Activated CD8-positive, alpha-beta memory T cell treated with anti-CD3 and anti-CD28 coated beads, Interleukin-2, amount 50 U/mL, for 48 hours (primary cell): Measurements from ENCODE around the gene COL23A1.
A peak's percentile ranks its signal among the peaks of the same experiment; 100 is the strongest.

Source experiments
- DNase-seq: peaks from one replicate; pipeline ENCODE4 v3.0.0-alpha.2; 2020

Gene COL23A1

DNA sequence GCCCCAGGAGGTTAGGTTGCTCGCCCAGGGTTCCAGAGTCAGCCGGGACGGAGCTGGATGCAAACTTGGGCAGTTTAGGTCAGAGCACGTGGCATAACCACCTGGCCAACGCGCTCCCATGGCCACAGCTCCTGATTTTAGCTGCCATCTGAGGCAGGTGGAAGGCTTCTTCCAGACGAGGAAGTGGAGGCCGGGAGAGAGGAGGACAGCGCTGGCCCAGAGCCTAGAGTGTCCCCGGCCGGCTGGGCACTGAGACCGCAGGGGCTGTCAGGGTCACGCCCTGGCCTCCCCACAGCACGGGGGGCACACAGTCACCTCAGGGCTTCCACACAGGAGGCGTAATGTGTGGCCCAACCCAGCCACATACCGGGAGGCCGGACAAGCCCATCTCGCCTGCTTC, 341.4 kb downstream of the COL23A1 start:
- no peak for DNase-seq

DNA sequence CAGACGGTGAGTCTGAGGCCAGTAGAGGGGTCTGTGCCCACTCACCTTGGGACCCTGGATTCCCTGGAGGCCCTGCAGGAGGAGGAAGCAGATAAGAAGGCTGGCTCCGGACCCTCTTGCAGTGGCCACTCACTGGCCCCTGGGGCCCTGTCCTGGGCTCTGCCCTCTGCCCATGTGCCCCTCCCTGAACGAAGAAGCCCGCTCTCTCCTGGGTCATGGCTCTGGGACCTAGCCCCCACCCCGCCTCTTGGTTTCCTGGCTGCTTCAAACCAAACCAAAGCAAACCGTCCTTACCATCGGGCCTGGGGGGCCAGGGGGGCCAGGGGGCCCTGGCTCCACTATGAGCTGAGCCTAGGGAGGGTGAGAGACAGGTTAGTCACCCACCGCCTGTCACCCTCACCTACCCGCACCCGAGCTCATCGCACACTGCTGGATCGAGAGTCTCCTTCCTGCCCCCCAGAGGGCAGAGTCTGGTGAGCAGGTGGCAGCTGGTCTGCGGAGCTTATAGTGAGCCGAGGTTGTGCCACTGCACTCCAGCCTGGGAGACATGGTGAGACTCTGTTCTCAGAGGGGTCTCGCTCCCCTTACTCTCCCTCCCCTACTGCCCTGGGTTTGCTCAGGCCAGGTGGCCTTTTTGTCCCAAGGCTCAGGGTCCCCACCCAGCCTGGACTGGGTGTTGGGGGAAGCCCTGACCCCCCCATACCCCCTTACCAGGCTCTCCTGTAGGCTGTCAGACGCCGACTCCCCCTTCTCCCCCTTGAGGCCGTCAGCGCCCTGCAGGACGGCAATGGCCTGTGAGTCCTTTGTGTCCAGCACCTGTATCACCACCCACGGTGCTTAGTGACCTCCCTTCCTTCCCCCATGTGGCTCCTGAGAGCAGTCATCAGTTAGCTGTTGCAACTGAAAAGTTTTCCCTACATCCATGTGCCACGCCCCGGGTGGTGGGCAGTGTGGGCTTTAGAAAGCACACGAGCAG, 342.4 kb downstream of the COL23A1 start:
- no peak for DNase-seq

- peak; percentile 45 for DNase-seq
These were observed 343.4 kb downstream of the COL23A1 start for GRCh38 chr5:178246624-178247279.

- no peak for DNase-seq
These were observed 344.8 kb downstream of the COL23A1 start for GRCh38 chr5:178245389-178245788.

GRCh38 chr5:178244576-178244975, 345.6 kb downstream of the COL23A1 start:
- DNase-seq = no peak

DNA sequence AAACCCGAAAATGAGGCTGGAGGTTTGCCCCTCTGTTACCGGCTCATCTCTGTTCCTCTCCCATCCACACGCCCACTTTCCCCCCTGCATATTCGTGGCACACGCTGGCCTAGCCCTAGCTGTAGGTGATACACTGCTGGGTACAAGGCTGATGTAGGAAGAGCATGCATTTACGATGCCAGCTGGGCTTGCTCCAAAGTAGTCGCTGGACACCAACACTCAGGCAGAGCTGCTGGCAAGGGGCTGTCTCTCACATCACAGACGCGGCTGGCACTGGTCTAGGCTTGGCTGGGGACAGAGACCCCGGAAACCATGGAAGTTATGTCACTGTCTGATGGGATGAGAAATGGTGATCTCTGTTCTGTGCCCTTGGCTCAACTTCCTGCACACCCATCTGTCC, 347.8 kb downstream of the COL23A1 start:
- no peak for DNase-seq

- DNase-seq = no peak
These were observed 348.4 kb downstream of the COL23A1 start for GRCh38 chr5:178241688-178242231.

GRCh38 chr5:178241231-178241663, 348.9 kb downstream of the COL23A1 start:
- DNase-seq = no peak

- no peak for DNase-seq
These were observed 349.4 kb downstream of the COL23A1 start for GRCh38 chr5:178240766-178241165.

- DNase-seq = peak; percentile 60
These were observed 349.9 kb downstream of the COL23A1 start for GRCh38 chr5:178240341-178240741.

DNA sequence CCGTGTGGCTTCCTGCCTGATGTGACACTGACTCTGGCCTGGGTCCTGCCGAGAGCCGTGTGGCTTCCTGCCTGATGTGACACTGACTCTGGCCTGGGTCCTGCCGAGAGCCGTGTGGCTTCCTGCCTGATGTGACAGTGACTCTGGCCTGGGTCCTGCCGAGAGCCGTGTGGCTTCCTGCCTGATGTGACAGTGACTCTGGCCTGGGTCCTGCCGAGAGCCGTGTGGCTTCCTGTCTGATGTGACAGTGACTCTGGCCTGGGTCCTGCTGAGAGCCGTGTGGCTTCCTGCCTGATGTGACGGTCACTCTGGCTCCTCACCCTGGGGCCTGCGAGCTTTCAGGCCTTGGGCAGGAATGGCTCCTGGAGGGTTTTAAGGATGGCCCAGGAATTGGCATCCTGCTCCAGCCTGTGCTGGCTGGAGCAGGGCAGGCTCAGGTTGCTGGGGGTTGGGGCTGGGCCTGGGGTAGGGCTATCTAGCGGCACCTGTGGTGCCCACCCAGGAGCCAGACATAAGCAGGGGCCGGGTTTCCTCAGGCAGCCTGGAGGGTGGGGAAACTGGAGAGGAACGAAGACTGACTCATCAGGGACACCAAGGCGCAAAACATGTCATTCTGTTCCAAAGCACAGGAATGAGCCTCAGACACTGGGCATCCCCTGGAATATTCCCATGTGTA, 350.4 kb downstream of the COL23A1 start:
- peak; percentile 70 for DNase-seq

DNA sequence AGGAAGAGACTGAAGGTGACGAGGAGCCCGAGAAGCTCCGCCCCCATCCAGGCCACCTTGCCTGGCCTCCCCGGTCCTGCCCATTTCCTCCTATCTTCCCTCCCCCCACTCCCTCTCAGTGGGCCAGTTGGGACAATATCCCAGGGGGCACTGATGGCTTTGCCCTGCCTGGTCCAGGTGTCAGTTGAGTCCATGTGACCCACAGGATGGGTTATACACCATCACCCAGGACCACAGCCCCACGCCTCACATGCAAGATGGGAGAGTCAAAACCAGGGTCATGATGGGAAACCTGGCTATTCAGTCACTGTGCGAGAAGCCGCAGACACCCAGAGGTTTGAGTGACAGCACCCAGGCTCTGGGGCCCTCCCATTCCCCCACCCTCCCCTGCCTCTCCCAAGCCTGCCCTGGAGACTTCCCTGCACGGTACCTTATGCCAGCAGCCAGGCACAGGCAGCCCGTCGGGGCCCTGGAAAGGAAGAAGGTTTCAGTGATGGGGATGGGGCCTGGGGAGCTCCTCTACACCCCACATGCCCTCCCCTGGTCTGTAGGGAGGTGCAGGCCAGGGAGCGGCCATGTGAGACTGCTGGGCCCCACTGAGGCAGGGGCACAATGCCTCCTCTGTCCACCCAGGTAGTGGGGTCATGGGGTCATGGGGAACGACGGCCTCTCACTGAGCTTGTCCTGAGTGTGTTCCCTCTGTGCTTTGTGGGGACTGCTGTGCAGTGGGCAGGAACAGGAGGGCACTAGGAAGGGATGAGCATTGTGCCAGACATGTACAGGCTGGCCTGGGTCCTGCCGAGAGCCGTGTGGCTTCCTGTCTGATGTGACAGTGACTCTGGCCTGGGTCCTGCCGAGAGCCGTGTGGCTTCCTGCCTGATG, 351.2 kb downstream of the COL23A1 start:
- peak; percentile 65 for DNase-seq

GRCh38 chr5:178238313-178238635, 351.9 kb downstream of the COL23A1 start:
- no peak for DNase-seq

GRCh38 chr5:178237431-178238312, 352.5 kb downstream of the COL23A1 start:
- DNase-seq = no peak

- no peak for DNase-seq
These were observed 353.5 kb downstream of the COL23A1 start for GRCh38 chr5:178236679-178237078.

DNA sequence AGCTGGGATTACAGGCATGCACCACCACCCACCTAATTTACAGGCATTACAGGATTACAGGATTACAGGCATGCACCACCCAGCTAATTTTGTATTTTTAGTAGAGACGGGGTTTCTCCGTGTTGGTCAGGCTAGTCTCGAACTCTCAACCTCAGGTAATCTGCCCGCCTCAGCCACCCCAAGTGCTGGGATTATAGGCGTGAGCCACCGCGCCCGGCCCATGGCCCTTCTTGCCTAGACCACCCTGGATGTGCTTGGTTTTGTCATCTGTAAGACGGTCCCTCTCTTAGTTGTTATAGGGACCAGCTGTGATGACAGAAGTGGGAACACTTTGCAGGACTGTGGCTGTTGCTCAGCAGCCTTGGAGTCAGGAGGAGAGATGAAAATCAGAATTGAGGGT, 354.1 kb downstream of the COL23A1 start:
- DNase-seq = no peak

- no peak for DNase-seq
These were observed 354.6 kb downstream of the COL23A1 start for GRCh38 chr5:178235588-178235974.

GRCh38 chr5:178234750-178235587, 355.2 kb downstream of the COL23A1 start:
- DNase-seq = peak; percentile 93

DNA sequence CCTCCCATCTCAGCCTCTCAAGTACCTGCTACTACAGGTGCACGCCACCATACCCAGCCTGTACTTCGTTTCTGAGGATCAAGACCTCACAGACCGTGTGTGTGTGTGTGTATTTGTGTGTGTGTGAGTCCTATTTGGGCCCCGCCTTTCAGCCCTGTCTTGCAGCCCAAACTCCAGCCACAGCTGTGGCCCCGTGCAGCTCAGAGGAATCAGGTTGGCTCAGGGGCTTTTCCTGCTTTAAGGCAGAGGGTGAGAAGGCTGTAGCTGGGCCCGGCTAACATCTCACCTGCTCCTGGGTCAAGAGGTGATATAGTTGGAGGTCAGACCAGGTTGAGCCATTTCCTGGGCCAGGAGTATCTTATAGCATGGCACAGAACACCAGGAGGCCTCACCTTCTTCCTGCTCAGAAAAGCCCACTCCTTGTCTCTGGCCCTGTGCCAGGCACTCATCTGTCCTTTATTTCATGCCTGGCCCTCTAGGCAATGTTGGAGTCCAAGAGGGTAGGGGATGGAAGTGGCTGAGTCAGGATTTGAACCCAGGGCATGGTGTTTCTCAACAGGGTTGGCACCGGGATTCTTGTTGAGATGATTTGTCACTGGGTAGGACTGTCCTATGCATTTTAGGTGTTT, 356.0 kb downstream of the COL23A1 start:
- DNase-seq = no peak

DNA sequence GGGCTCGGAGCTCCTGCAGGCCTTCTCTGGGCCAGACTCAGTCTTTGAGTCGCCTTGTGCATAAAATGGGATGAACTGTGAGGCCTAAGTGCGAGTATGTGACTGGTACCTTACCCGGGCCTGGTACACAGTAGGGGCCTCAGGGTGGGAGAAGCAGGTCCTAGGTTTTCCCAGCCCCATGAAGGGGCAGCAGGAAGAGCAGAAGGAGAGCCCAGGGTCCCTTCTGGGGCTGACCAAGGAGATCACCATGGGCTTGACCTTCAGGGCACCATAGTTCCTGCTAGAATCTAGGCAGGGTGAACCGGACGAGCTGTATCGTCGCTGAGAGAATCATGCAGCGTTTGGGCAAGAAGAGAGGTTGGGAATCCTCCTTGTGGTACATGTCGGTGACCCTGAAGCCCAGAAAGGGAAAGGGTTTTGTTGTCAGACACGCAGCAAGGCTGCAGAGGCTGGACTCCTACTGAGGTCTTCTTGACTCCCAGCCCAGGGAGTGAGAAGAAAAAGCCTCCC, 357.2 kb downstream of the COL23A1 start:
- DNase-seq = no peak
